Aorta (tissue), 4 donors: ENCODE data around the gene SLC35B1. TPM values are rescaled to one million over a fixed set of nuclear protein-coding genes. Genes with fewer than 3 reads are reported as not detected.

ENCODE experiments used
- polyA plus RNA-seq, 2 donors: library from polyadenylated mRNA; stranded (reverse); fragments of 200-250 nt; gene quantifications; one replicate each; pipeline ENCODE4 v1.2.3, GENCODE V29; 2013
- total RNA-seq, 2 donors: library from RNA; stranded (reverse); fragmentation: NEBNext Ultra II Directional; extraction: Animal tissue kit (Norgen Biotek cat#: 25700); gene quantifications; one replicate each; pipeline ENCODE4 v1.2.1, GENCODE V29; 2021
- donor health status: healthy with polysubstance abuse.
- donor health status: Bipolar disorder and iron deficiency.
- donor health status: DM: no; HTN: no; CAD: no.
- donor health status: DM: yes; HTN: yes; CAD: no.

SLC35B1 gene
- total and polyA plus RNA-seq, 4 donors, result 31.5 to 43.7 (median 35.3) TPM

Other genes starting within 250 kb of the SLC35B1 start
- 10 to 100 TPM; 36.9 to 55.7 TPM for gene NGFR, start 212.7 kb downstream of the SLC35B1 start, total RNA-seq
- 1 to 10 TPM in 1 of 2 donors, under 1 TPM in 1; 0.75 to 1.4 TPM for gene NGFR, start 212.7 kb downstream of the SLC35B1 start, polyA plus RNA-seq
- 10 to 100 TPM; 72.0 to 87.5 TPM for gene NXPH3, start 132.1 kb downstream of the SLC35B1 start, total RNA-seq
- 10 to 100 TPM; 40.4 to 59.1 TPM for gene NXPH3, start 132.1 kb downstream of the SLC35B1 start, polyA plus RNA-seq
- gene SPOP, start 29.9 kb downstream of the SLC35B1 start, total RNA-seq, result 100 to 1,000 TPM; 117 to 289 TPM
- 10 to 100 TPM; 54.5 to 56.5 TPM for gene SPOP, start 29.9 kb downstream of the SLC35B1 start, polyA plus RNA-seq
- 10 to 100 TPM; 16.9 to 17.2 TPM for gene FAM117A, start 56.2 kb upstream of the SLC35B1 start, total RNA-seq
- gene FAM117A, start 56.2 kb upstream of the SLC35B1 start, polyA plus RNA-seq, result 10 to 100 TPM in 1 of 2 donors, 1 to 10 TPM in 1; 9.4 to 15.3 TPM
- 10 to 100 TPM; 60.8 to 63.9 TPM for gene KAT7, start 80.7 kb upstream of the SLC35B1 start, total RNA-seq
- gene KAT7, start 80.7 kb upstream of the SLC35B1 start, polyA plus RNA-seq, result 10 to 100 TPM in 1 of 2 donors, 1 to 10 TPM in 1; 6.1 to 17.4 TPM
- gene TAC4, start 140.1 kb upstream of the SLC35B1 start, total RNA-seq, result not detected
- gene TAC4, start 140.1 kb upstream of the SLC35B1 start, polyA plus RNA-seq, result not detected